ENCODE results near the gene GIPR.
"Not testable (repeated sequence)": the region's sequence is repeated elsewhere in the genome, so short reads cannot be mapped to it uniquely, and the experiment has no call there.

GIPR gene

GRCh38 chr19:45691516-45692186, 23.6 kb downstream of the GIPR start, which contains the start of gene SNRPD2:
SNRPD2 (minus strand) TSS chr19:45691953; CDS start chr19:45691888, 65 bp downstream.
- DNase-seq (ENCODE audit: low read depth in 2 of 2): peak; percentile 85 to 89

- DNase-seq (ENCODE audit: low read depth in 2 of 2): peak; percentile 84 to 90
Measured at GRCh38 chr19:45692187-45693105, 24.4 kb downstream of the GIPR start, which contains the start of gene QPCTL. QPCTL (plus strand) TSS chr19:45692666; CDS start chr19:45692704, 38 bp downstream.

- DNase-seq (ENCODE audit: low read depth in 2 of 2): peak; percentile 49 to 67
Measured at GRCh38 chr19:45693106-45693788, 25.2 kb downstream of the GIPR start.

- no peak for DNase-seq (ENCODE audit: low read depth in 2 of 2)
Measured at GRCh38 chr19:45701676-45702075, 33.7 kb downstream of the GIPR start.

GRCh38 chr19:45705115-45705514, 37.1 kb downstream of the GIPR start:
- DNase-seq (ENCODE audit: low read depth in 2 of 2): no peak

- no peak for DNase-seq (ENCODE audit: low read depth in 2 of 2)
Measured at GRCh38 chr19:45705710-45706415, 37.8 kb downstream of the GIPR start.

GRCh38 chr19:45710356-45711130, 42.5 kb downstream of the GIPR start:
- DNase-seq (ENCODE audit: low read depth in 2 of 2): no peak

- DNase-seq (ENCODE audit: low read depth in 2 of 2): no peak
Measured at GRCh38 chr19:45711851-45712698, 44.1 kb downstream of the GIPR start.

GRCh38 chr19:45712699-45713067, 44.7 kb downstream of the GIPR start:
- DNase-seq (ENCODE audit: low read depth in 2 of 2): no peak

GRCh38 chr19:45713141-45713540, 45.1 kb downstream of the GIPR start:
- DNase-seq (ENCODE audit: low read depth in 2 of 2): no peak

GRCh38 chr19:45715139-45715538, 47.1 kb downstream of the GIPR start:
- DNase-seq (ENCODE audit: low read depth in 2 of 2): no peak

GRCh38 chr19:45716359-45717130, 48.5 kb downstream of the GIPR start:
- DNase-seq (ENCODE audit: low read depth in 2 of 2): no peak

- peak; percentile 94 to 95 for DNase-seq (ENCODE audit: low read depth in 2 of 2)
Measured at GRCh38 chr19:45717131-45717982, 49.3 kb downstream of the GIPR start.

GRCh38 chr19:45717983-45718650, 50.1 kb downstream of the GIPR start:
- no peak for DNase-seq (ENCODE audit: low read depth in 2 of 2)

GRCh38 chr19:45720065-45720464, 52.0 kb downstream of the GIPR start:
- DNase-seq (ENCODE audit: low read depth in 2 of 2): not testable (repeated sequence)

- not testable (repeated sequence) for DNase-seq (ENCODE audit: low read depth in 2 of 2)
Measured at GRCh38 chr19:45728683-45729082, 60.7 kb downstream of the GIPR start.

GRCh38 chr19:45729800-45730290, 61.8 kb downstream of the GIPR start:
- no peak for DNase-seq (ENCODE audit: low read depth in 2 of 2)

Data from stimulated activated CD8-positive, alpha-beta memory T cell treated with anti-CD3 and anti-CD28 coated beads, Interleukin-7, amount 100 ng/mL, for 1 hour (primary cell).